Breast epithelium (tissue), 4 donors: ENCODE data around the gene ULBP1. TPM values are rescaled to one million over a fixed set of nuclear protein-coding genes. Genes with fewer than 3 reads are reported as not detected.
A peak's percentile ranks its signal among the peaks of the same experiment; 100 is the strongest.
"Not testable (repeated sequence)": the region's sequence is repeated elsewhere in the genome, so short reads cannot be mapped to it uniquely, and the experiment has no call there.

Experiments
- DNase-seq, 2 donors: peaks; one replicate each; pipeline ENCODE4 v3.0.0-alpha.2; 2019; ENCODE audit warnings: low spot score in 2 of 2
- H3K27ac ChIP-seq, 2 donors: fragments of 200-600 bp; sonication (generic) in 1 of 2; one replicate each; pipeline ENCODE4 v1.5.1; 2016 to 2019; ENCODE audit warnings: mild to moderate bottlenecking in 1 of 2
- H3K27me3 ChIP-seq, 2 donors: fragments of 200-600 bp; sonication (generic) in 1 of 2; one replicate each; pipeline versions ENCODE4 v1.5.1 to v1.6.0; 2017 to 2019; ENCODE audit warnings: control low read depth in 1 of 2, mild to moderate bottlenecking in 1 of 2
- H3K36me3 ChIP-seq: fragments of 200-600 bp; one replicate; pipeline ENCODE4 v1.5.1; 2019
- H3K4me1 ChIP-seq, 2 donors: fragments of 200-600 bp; sonication (generic); one replicate each; pipeline ENCODE4 v1.5.1; 2016 to 2019; ENCODE audit warnings: control low read depth in 1 of 2
- H3K4me3 ChIP-seq, 3 donors: fragments of 200-600 bp; sonication (generic); 1 replicate in 2 of 3; 2 replicates in 1 of 3; pipeline ENCODE4 v1.5.1; 2016 to 2019; ENCODE audit warnings: mild to moderate bottlenecking in 3 of 3, moderate library complexity in 2 of 3
- H3K9me3 ChIP-seq, 2 donors: fragments of 200-600 bp; sonication (generic) in 1 of 2; one replicate each; pipeline ENCODE4 v1.5.1; 2016 to 2019; ENCODE audit warnings: control low read depth in 1 of 2
- POLR2A ChIP-seq: fragments of 450-650 bp; IDR thresholded peaks from one replicate; pipeline ENCODE4 v1.6.1; 2016; ENCODE audit warnings: antibody characterized with exemption, mild to moderate bottlenecking, moderate library complexity
- POLR2AphosphoS5 ChIP-seq, 3 donors: sonication (generic); formaldehyde crosslinking; IDR thresholded peaks; one replicate each; pipeline ENCODE4 v1.6.1; 2017; ENCODE audit warnings: antibody characterized with exemption in 3 of 3
- intact Hi-C: fragments of 100-400 bp; cut with DNase I; formaldehyde crosslinking; loops from one replicate; pipeline ENCODE4 v1.15.1; 2023; ENCODE audit warnings: low total_unique reads
- total RNA-seq, 3 donors: library from RNA; depleted of rRNA; stranded (reverse); fragments of >200 nt; gene quantifications; one replicate each; pipeline ENCODE4 v1.1.0, GENCODE V29; 2016
- TF ChIP-seq, protein P1 (sequence below), 3 donors: fragments of 450-650 bp; IDR thresholded peaks; one replicate each; pipeline ENCODE4 v1.5.1; 2016 to 2017; ENCODE audit warnings: antibody characterized with exemption in 3 of 3, mild to moderate bottlenecking in 3 of 3, moderate library complexity in 3 of 3

ULBP1 gene
- total RNA-seq, 3 donors from 2014 or later, result under 0.01 to 0.29 TPM; not detected in 1

DNA sequence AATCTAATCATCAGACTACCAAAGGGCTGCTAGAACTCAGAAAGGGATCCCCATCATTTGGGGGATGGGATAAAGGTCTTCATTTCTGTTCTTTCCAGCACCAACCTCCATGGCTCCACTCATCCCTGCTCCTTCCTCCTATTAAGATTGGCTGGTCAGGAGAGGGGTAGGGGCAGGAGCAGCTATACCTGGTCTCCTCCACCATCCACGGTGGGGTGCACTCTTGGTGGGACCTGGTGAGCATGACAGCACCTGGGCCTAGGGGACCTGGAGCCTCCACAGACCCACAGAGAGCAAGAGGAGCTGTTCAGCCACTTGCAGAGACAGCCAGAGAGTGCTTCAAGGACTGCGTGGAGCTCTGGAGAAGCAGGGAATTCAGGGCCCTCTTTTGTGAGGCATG lies 28.1 kb upstream of the ULBP1 start:
- TF ChIP-seq, protein P1, sequence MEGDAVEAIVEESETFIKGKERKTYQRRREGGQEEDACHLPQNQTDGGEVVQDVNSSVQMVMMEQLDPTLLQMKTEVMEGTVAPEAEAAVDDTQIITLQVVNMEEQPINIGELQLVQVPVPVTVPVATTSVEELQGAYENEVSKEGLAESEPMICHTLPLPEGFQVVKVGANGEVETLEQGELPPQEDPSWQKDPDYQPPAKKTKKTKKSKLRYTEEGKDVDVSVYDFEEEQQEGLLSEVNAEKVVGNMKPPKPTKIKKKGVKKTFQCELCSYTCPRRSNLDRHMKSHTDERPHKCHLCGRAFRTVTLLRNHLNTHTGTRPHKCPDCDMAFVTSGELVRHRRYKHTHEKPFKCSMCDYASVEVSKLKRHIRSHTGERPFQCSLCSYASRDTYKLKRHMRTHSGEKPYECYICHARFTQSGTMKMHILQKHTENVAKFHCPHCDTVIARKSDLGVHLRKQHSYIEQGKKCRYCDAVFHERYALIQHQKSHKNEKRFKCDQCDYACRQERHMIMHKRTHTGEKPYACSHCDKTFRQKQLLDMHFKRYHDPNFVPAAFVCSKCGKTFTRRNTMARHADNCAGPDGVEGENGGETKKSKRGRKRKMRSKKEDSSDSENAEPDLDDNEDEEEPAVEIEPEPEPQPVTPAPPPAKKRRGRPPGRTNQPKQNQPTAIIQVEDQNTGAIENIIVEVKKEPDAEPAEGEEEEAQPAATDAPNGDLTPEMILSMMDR (IDR thresholded peaks at IDR 0.05), result no peak
- no peak for TF ChIP-seq POLR2A
- no peaks in the 10 kb centered on the region for H3K4me1 ChIP-seq
- peaks cover 0 to 54% of the 10 kb centered on the region in 2 donors for H3K27me3 ChIP-seq

DNA sequence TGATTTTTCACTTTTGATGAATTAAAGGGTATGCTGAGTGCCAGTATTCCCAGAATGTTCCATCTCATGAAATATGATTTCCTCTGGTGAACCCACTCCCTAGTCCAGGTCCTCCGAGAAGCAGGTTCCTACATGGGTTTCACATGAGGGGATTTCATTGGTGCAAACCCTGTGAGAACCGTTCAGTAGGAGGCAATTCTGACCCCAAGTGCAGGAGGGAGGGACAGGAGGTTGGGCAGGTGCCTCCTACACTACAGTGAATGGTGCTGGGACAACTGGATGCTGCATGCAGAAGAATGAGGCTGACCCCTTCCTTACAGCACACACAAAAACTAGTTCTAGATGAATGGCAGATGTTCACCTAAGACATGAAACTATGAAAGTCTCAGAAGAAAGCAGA lies 27.0 kb upstream of the ULBP1 start:
- intact Hi-C loops, result no loop called here
- Histone ChIP-seq H3K27ac (no peak overlapping the region), H3K27me3 (peaks cover 0 to 59% of the 10 kb centered on the region in 2 donors), H3K36me3 (no peaks in the 10 kb centered on the region), H3K4me1 (no peaks in the 10 kb centered on the region), H3K4me3 (no peak overlapping the region), H3K9me3 (no peaks in the 10 kb centered on the region)
- TF ChIP-seq, protein P1 (IDR thresholded peaks at IDR 0.05), result no peak
- TF ChIP-seq POLR2AphosphoS5 (IDR thresholded peaks at IDR 0.05) (no peak), POLR2A (no peak)
- DNase-seq, result no peak

More for the DNA sequence above, 28.1 kb upstream of the ULBP1 start:
- no peaks in the 10 kb centered on the region for H3K36me3 ChIP-seq
- DNase-seq, result no peak
- no peak overlapping the region for H3K27ac ChIP-seq
- intact Hi-C loops, result no loop called here
- no peaks in the 10 kb centered on the region for H3K9me3 ChIP-seq
- no peak overlapping the region for H3K4me3 ChIP-seq

DNA sequence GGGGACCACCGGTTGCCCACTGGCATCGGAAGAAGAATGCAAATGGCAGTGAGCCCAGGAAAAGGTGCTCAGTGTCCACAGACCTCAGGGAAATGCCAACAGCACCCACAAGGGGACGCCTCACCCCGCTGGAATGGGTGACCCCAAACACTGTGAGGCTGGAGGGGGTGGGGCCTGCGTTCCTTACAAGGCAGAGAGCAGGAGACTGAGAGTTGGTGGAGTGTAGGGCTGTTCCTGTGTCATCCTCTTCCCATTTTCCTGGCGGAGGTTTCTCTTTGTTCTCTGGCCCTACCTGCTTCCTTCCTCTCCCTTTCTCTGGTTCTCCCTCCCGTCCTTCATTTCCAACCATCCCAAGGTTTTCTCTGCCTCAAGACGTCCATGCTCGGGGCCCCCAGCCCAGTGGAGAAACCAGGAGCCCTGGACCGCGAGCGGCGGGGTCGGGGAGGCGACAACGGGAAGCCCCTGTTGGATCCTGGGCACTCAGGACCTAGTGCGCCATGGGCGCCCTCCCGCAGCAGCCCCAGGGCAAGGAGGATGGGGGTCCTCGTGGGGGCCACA lies 25.7 kb upstream of the ULBP1 start:
- H3K27ac ChIP-seq, H3K9me3 ChIP-seq, DNase-seq, H3K4me1 ChIP-seq, H3K36me3 ChIP-seq, intact Hi-C loops: not testable (repeated sequence)
- Histone ChIP-seq H3K4me3 (peak overlapping the region; percentile 35 to 68 (median 51)), H3K27me3 (peaks cover 0 to 59% of the 10 kb centered on the region in 2 donors)

DNA sequence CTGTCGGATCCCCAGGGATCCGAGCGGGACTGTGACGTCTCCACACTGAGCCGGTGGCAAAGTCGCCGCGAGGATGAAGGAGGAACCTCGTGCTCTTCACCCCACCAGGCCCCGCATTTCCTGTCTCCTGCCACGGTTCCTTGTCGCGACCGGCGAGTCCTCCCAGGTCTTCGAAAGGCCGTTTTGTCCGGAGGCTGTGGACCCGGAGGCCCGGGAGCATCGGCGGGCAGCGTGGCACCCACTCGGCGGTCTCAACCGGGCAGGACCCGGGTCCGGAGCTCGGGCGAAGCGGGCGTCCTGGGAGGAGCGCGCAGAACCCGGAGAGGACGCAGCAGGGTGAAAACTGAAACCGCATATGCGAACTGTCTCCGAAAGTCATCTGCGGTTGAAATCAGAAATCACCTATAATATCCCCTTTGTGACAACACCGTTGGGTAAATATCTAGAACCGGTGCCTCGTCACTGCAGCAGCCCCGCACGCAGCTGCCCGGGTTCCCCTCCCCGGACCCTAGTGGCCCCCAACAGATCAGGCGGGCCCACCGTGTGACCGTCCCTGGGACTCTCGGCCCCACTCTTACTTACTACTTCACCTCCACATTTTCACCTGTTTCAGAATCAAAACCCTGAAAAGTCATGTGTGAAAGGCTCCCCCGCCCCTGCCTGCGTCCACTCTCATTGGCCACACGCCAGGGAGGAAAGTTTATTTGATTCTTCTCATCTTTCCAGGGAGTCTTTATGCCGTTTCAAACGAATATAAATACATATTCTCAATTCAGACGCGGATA lies 25.0 kb upstream of the ULBP1 start:
- intact Hi-C loops, result no loop called here
- no peaks in the 10 kb centered on the region for H3K9me3 ChIP-seq
- no peaks in the 10 kb centered on the region for H3K4me1 ChIP-seq
- DNase-seq, result no peak
- peak in 1 of 3 donors; percentile 7 for TF ChIP-seq POLR2AphosphoS5 (IDR thresholded peaks at IDR 0.05)
- TF ChIP-seq, protein P1 (IDR thresholded peaks at IDR 0.05), result no peak
- no peak overlapping the region for H3K27ac ChIP-seq
- peaks cover 0 to 59% of the 10 kb centered on the region in 2 donors for H3K27me3 ChIP-seq
- H3K36me3 ChIP-seq, result no peaks in the 10 kb centered on the region
- peak overlapping the region; percentile 35 to 68 (median 51) for H3K4me3 ChIP-seq

DNA sequence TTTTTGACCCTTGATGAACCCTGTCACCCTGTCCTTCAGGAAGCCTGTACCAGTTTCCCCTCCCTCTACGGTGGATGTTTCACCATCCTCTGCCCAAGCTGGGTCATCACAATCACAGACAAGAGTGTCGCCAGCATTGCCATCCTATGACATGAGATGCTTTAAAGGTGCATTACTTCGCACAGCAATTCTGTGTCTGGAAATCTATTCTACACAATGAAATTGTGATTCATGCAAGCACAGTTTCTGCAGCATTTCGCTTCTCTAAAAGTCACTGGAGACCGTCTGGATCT lies 24.4 kb upstream of the ULBP1 start:
- peak overlapping the region in 1 of 3 donors; percentile 68 for H3K4me3 ChIP-seq
- intact Hi-C loops, result no loop called here
- no peaks in the 10 kb centered on the region for H3K9me3 ChIP-seq
- H3K27me3 ChIP-seq, result peaks cover 0 to 58% of the 10 kb centered on the region in 2 donors
- no peaks in the 10 kb centered on the region for H3K4me1 ChIP-seq
- DNase-seq, result no peak
- H3K36me3 ChIP-seq, result no peaks in the 10 kb centered on the region
- no peak overlapping the region for H3K27ac ChIP-seq
- no peak for TF ChIP-seq POLR2A
- TF ChIP-seq, protein P1 (IDR thresholded peaks at IDR 0.05), result no peak
- TF ChIP-seq POLR2AphosphoS5 (IDR thresholded peaks at IDR 0.05), result no peak
